PC-3 (cell line): ENCODE measurements around the gene PSMG3. TPM values are rescaled to one million over a fixed set of nuclear protein-coding genes. Genes with fewer than 3 reads are reported as not detected.

Experiments
- ATAC-seq: fragments of 200-7000 bp; cut with Tn5 transposase; 2 replicates; pipeline ENCODE4 v1.9.1; 2020; ENCODE audit warnings: mild to moderate bottlenecking, moderate library complexity
- BruUV-seq: library from RNA; stranded (reverse); fragments of 400-500 nt; replicated peaks from 2 replicates; lab custom pipeline; 2021; lab: Mats Ljungman, UMichigan
- CTCF ChIA-PET: fragments of 300-600 bp; sonication (Branson Sonifier 250); formaldehyde crosslinking; loops from one replicate; lab custom pipeline; 2022; ENCODE audit warnings: antibody characterized with exemption; lab: Charles Lee
- POLR2A ChIA-PET: fragments of 300-600 bp; sonication (Branson Sonifier 250); formaldehyde crosslinking; loops from one replicate; lab custom pipeline; 2022; ENCODE audit warnings: antibody characterized with exemption; ENCODE audit not compliant: unreplicated experiment; lab: Charles Lee
- DNase-seq: peaks from one replicate; pipeline ENCODE4 v3.0.0-alpha.2; 2015
- H2AFZ ChIP-seq: fragments of 300-600 bp; sonication (generic); 2 replicates; pipeline ENCODE4 v1.6.0; 2016; ENCODE audit warnings: antibody characterized with exemption, low read length
- H3F3A ChIP-seq: fragments of 300-600 bp; sonication (generic); one replicate; pipeline ENCODE4 v1.6.0; 2017; ENCODE audit warnings: antibody characterized with exemption, low read length, control low read depth, mild to moderate bottlenecking; ENCODE audit not compliant: unreplicated experiment
- H3K27ac ChIP-seq: fragments of 300-600 bp; sonication (generic); 2 replicates; pipeline ENCODE4 v1.5.1; 2016; ENCODE audit warnings: mild to moderate bottlenecking, low read length
- H3K27me3 ChIP-seq: fragments of 300-600 bp; sonication (generic); 2 replicates; pipeline ENCODE4 v1.6.1; 2016; ENCODE audit warnings: low read length, mixed read lengths
- H3K36me3 ChIP-seq: fragments of 300-600 bp; sonication (generic); 2 replicates; pipeline ENCODE4 v1.6.1; 2016; ENCODE audit warnings: low read depth, mixed run types, low read length, mixed read lengths
- H3K4me1 ChIP-seq: fragments of 300-600 bp; sonication (generic); 2 replicates; pipeline ENCODE4 v1.5.1; 2016; ENCODE audit warnings: low read length; ENCODE audit not compliant: insufficient read depth
- H3K4me2 ChIP-seq: fragments of 300-600 bp; sonication (generic); 2 replicates; pipeline ENCODE4 v1.6.0; 2016; ENCODE audit warnings: low read length
- H3K4me3 ChIP-seq: fragments of 300-600 bp; sonication (generic); 2 replicates; pipeline ENCODE4 v1.5.1; 2016; ENCODE audit warnings: mild to moderate bottlenecking, low read length, mixed read lengths
- H3K79me2 ChIP-seq: fragments of 300-600 bp; sonication (generic); 2 replicates; pipeline ENCODE4 v1.6.1; 2017; ENCODE audit warnings: low read length, mixed read lengths
- H3K9ac ChIP-seq: fragments of 300-600 bp; sonication (generic); 2 replicates; pipeline ENCODE4 v1.6.0; 2016; ENCODE audit warnings: mild to moderate bottlenecking, low read length
- H3K9me2 ChIP-seq: fragments of 300-600 bp; sonication (generic); replicated peaks from 2 replicates; pipeline ENCODE4 v1.6.1; 2016; ENCODE audit warnings: mixed run types, low read length, mixed read lengths
- H3K9me3 ChIP-seq: fragments of 300-600 bp; sonication (generic); 2 replicates; pipeline ENCODE4 v1.6.1; 2016; ENCODE audit warnings: low read length, mixed read lengths
- H4K20me1 ChIP-seq: fragments of 300-600 bp; sonication (generic); 2 replicates; pipeline ENCODE4 v1.6.1; 2016; ENCODE audit warnings: low read length, mixed read lengths
- CTCF ChIP-seq: fragments of 300-600 bp; sonication (generic); conservative IDR thresholded peaks from 2 replicates; pipeline ENCODE4 v1.5.1; 2017; ENCODE audit warnings: antibody characterized with exemption, low read depth, mild to moderate bottlenecking, low read length
- EZH2 ChIP-seq: fragments of 300-600 bp; sonication (generic); IDR thresholded peaks from one replicate; pipeline ENCODE4 v1.6.1; 2017; ENCODE audit warnings: antibody characterized with exemption, mild to moderate bottlenecking, low read length; ENCODE audit not compliant: unreplicated experiment
- EZH2phosphoT487 ChIP-seq: fragments of 300-600 bp; sonication (generic); IDR thresholded peaks from 2 replicates; pipeline ENCODE4 v1.6.1; 2018; ENCODE audit warnings: mild to moderate bottlenecking, antibody characterized with exemption, low read length, borderline replicate concordance
- intact Hi-C: fragments of 100-400 bp; cut with micrococcal nuclease; formaldehyde crosslinking; loops from 2 replicates; pipeline ENCODE4 v1.9.0; 2023
- total RNA-seq: library from RNA; depleted of rRNA; stranded (reverse); fragments of >200 nt; gene quantifications from 2 replicates; pipeline ENCODE4 v1.2.3, GENCODE V29; 2014

The PSMG3 gene
- total RNA-seq, 1 experiment from 2014 or later = 133 TPM

DNA sequence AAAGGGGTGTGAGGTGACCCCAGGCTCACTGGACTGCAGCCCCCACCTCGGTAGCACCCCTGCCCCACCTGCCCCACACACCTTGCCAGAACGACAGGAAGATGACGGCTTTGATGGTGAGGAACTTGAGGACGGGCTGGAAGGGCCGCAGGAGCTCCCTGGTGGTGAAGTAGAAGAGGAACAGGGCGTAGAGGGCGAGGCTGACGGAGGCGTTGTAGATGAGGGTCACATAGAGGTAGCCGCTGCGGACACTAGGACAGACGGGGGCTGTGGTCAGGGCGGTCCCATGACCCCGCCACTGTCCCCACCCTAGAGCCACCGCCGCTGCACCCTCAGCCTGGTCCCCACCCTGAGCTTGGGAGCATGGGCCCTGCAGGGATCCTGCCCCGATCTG, 21.4 kb downstream of the PSMG3 start:
- ChIA-PET POLR2A (no interaction called here), CTCF (no interaction called here)
- H3K79me2 ChIP-seq = peaks cover 2% of the 10 kb centered on the region; the same call in 1 of the 2 replicates
- H3K4me1 ChIP-seq = no peaks in the 10 kb centered on the region
- no peak overlapping the region for H3K27ac ChIP-seq
- BruUV-seq = no TSS peak
- no peaks in the 10 kb centered on the region for H3F3A ChIP-seq
- intact Hi-C loops = no loop called here
- H3K9me2 ChIP-seq = no peaks in the 10 kb centered on the region
- no peak overlapping the region for H3K9ac ChIP-seq
- no peaks in the 10 kb centered on the region for H4K20me1 ChIP-seq
- no peak overlapping the region for H3K4me2 ChIP-seq
- ATAC-seq (no peak), DNase-seq (no peak)
- TF ChIP-seq EZH2phosphoT487 = no peak
- no peak for TF ChIP-seq CTCF
- TF ChIP-seq EZH2 = no peak
- no peak overlapping the region for H3K4me3 ChIP-seq
- no peaks in the 10 kb centered on the region for H3K36me3 ChIP-seq
- no peaks in the 10 kb centered on the region for H3K9me3 ChIP-seq
- no peak overlapping the region for H2AFZ ChIP-seq
- H3K27me3 ChIP-seq = no peaks in the 10 kb centered on the region

- Histone ChIP-seq H3K36me3 (no peaks in the 10 kb centered on the region), H3K27me3 (no peaks in the 10 kb centered on the region), H2AFZ (no peak overlapping the region), H3F3A (no peaks in the 10 kb centered on the region), H3K27ac (no peak overlapping the region), H3K79me2 (no peaks in the 10 kb centered on the region), H3K9ac (no peak overlapping the region), H3K4me2 (no peak overlapping the region), H4K20me1 (no peaks in the 10 kb centered on the region), H3K4me1 (no peaks in the 10 kb centered on the region), H3K9me3 (no peaks in the 10 kb centered on the region), H3K4me3 (no peak overlapping the region), H3K9me2 (no peaks in the 10 kb centered on the region)
- ChIA-PET CTCF (no interaction called here), POLR2A (no interaction called here)
- TF ChIP-seq EZH2 (no peak), EZH2phosphoT487 (no peak), CTCF (no peak)
- no TSS peak for BruUV-seq
- DNase-seq (no peak), ATAC-seq (no peak)
- intact Hi-C loops = no loop called here
Measured at GRCh38 chr7:1547777-1548437, 21.9 kb downstream of the PSMG3 start.

GRCh38 chr7:1546909-1547776, 22.7 kb downstream of the PSMG3 start:
- TF ChIP-seq CTCF (no peak), EZH2 (no peak), EZH2phosphoT487 (no peak)
- DNase-seq = no peak
- no peaks in the 10 kb centered on the region for H3K9me3 ChIP-seq
- H3K9ac ChIP-seq = no peak overlapping the region
- no peak overlapping the region for H2AFZ ChIP-seq
- CTCF ChIA-PET = no interaction called here
- H3K36me3 ChIP-seq = no peaks in the 10 kb centered on the region
- H3K79me2 ChIP-seq = no peaks in the 10 kb centered on the region
- H3K4me3 ChIP-seq = no peak overlapping the region
- POLR2A ChIA-PET = interaction anchor here (1.0 kb wide), 1 partner anchor 8 kb away, joined by 3 read pairs; no protein-coding TSS in a partner anchor
- no TSS peak for BruUV-seq
- H3K27ac ChIP-seq = no peak overlapping the region
- H4K20me1 ChIP-seq = no peaks in the 10 kb centered on the region
- H3K9me2 ChIP-seq = no peaks in the 10 kb centered on the region
- H3K27me3 ChIP-seq = no peaks in the 10 kb centered on the region
- H3K4me2 ChIP-seq = no peak overlapping the region
- no peaks in the 10 kb centered on the region for H3F3A ChIP-seq
- no peak for ATAC-seq
- intact Hi-C loops = no loop called here
- H3K4me1 ChIP-seq = no peaks in the 10 kb centered on the region
